Endothelial cell of umbilical vein (primary cell): ENCODE results near the gene GAPVD1. TPM values are rescaled to one million over a fixed set of nuclear protein-coding genes. Genes with fewer than 3 reads are reported as not detected.

ENCODE experiments used
- BruUV-seq: library from RNA; stranded (reverse); fragments of 400-500 nt; replicated peaks from 2 replicates; lab custom pipeline; 2021; lab: Mats Ljungman, UMichigan
- CTCF ChIA-PET: fragments of 300-600, 350-600 bp; sonication (Branson Sonifier 250); formaldehyde crosslinking; loops from one replicate; lab custom pipeline; 2021; ENCODE audit warnings: antibody characterized with exemption, inconsistent platforms; lab: Charles Lee
- POLR2A ChIA-PET: fragments of 300-600, 350-600 bp; sonication (Branson Sonifier 250); formaldehyde crosslinking; loops from one replicate; lab custom pipeline; 2021; ENCODE audit warnings: antibody characterized with exemption, inconsistent platforms; lab: Charles Lee
- DNase-seq: peaks from one replicate; pipeline ENCODE4 v3.0.0-alpha.2; 2011; ENCODE audit warnings: low read depth, low spot score
- FAIRE-seq: peaks from 2 replicates; lab custom pipeline; 2011; peaks lifted over from hg19 to GRCh38; lab: Jason Lieb, UNC
- H2AFZ ChIP-seq: 2 replicates; pipeline ENCODE4 v1.6.0; 2012; ENCODE audit warnings: low read depth, low read length, control low read depth, inconsistent platforms
- H3K27ac ChIP-seq: 2 replicates; pipeline ENCODE4 v1.5.1; 2011; ENCODE audit warnings: low read depth, mild to moderate bottlenecking, control low read depth, low read length, moderate library complexity; ENCODE audit not compliant: insufficient read depth
- H3K27me3 ChIP-seq, 2 experiments: 2 replicates each; pipeline versions ENCODE4 v1.6.0 to v1.6.1; 2011; ENCODE audit warnings: low read length in 2 of 2, mixed read lengths in 1 of 2; ENCODE audit not compliant: control insufficient read depth in 2 of 2, insufficient read depth in 2 of 2
- H3K36me3 ChIP-seq, 2 experiments: 2 replicates in 1 of 2; 3 replicates in 1 of 2; pipeline ENCODE4 v1.5.1; 2011; ENCODE audit warnings: low read length in 2 of 2, mild to moderate bottlenecking in 1 of 2, moderate library complexity in 1 of 2; ENCODE audit not compliant: control insufficient read depth in 2 of 2, insufficient read depth in 2 of 2; ENCODE audit errors: extremely low read depth in 1 of 2
- H3K4me1 ChIP-seq: 3 replicates; pipeline ENCODE4 v1.5.1; 2011; ENCODE audit warnings: mild to moderate bottlenecking, low read length; ENCODE audit not compliant: control insufficient read depth, insufficient read depth; ENCODE audit errors: extremely low read depth
- H3K4me2 ChIP-seq: 2 replicates; pipeline ENCODE4 v1.6.1; 2011; ENCODE audit warnings: low read length, control low read depth, mixed read lengths; ENCODE audit not compliant: insufficient read depth
- H3K4me3 ChIP-seq, 3 experiments: fragments of 200-600 bp in 1 of 3; sonication (generic), shearing (Covaris generic) in 1 of 3; replicated peaks in 1 of 3; 2 replicates each; pipeline ENCODE4 v1.5.1; 2011 to 2016; ENCODE audit warnings: control low read depth in 3 of 3, low read length in 3 of 3, mild to moderate bottlenecking in 2 of 3, inconsistent platforms in 1 of 3, low read depth in 1 of 3, moderate library complexity in 1 of 3; ENCODE audit not compliant: insufficient read depth in 1 of 3
- H3K79me2 ChIP-seq: 2 replicates; pipeline ENCODE4 v1.6.0; 2012; ENCODE audit warnings: low read length, inconsistent platforms; ENCODE audit not compliant: control insufficient read depth, insufficient read depth
- H3K9ac ChIP-seq: replicated peaks from 2 replicates; pipeline ENCODE3; 2011; ENCODE audit warnings: low read length, control low read depth; ENCODE audit not compliant: insufficient read depth; ENCODE audit errors: extremely low read depth
- H3K9me1 ChIP-seq: replicated peaks from 3 replicates; pipeline ENCODE4 v1.6.0; 2011; ENCODE audit warnings: mild to moderate bottlenecking, low read length; ENCODE audit not compliant: control insufficient read depth, insufficient read depth; ENCODE audit errors: extremely low read depth
- H3K9me3 ChIP-seq: replicated peaks from 2 replicates; pipeline ENCODE4 v1.5.1; 2012; ENCODE audit warnings: low read length, inconsistent platforms; ENCODE audit not compliant: control insufficient read depth, insufficient read depth
- H4K20me1 ChIP-seq: replicated peaks from 2 replicates; pipeline ENCODE3; 2011; ENCODE audit warnings: mild to moderate bottlenecking, low read length; ENCODE audit not compliant: control insufficient read depth, insufficient read depth; ENCODE audit errors: extremely low read depth
- EZH2 ChIP-seq: IDR thresholded peaks from 2 replicates; pipeline ENCODE4 v1.6.1; 2012; ENCODE audit warnings: borderline replicate concordance, low read depth, mild to moderate bottlenecking, moderate library complexity, low read length, inconsistent platforms; ENCODE audit not compliant: severe bottlenecking
- FOS ChIP-seq: IDR thresholded peaks from 2 replicates; pipeline ENCODE4 v1.6.1; 2011; ENCODE audit warnings: mild to moderate bottlenecking, low read length, moderate library complexity, borderline replicate concordance; ENCODE audit not compliant: insufficient read depth
- GATA2 ChIP-seq: IDR thresholded peaks from 2 replicates; pipeline ENCODE4 v1.7.0; 2011; ENCODE audit warnings: low read depth, mild to moderate bottlenecking, moderate library complexity, mixed read lengths, low read length; ENCODE audit not compliant: insufficient read length, insufficient read depth
- JUN ChIP-seq: IDR thresholded peaks from 2 replicates; pipeline ENCODE4 v1.6.1; 2011; ENCODE audit warnings: borderline replicate concordance, low read depth; ENCODE audit not compliant: insufficient read length, insufficient read depth
- MYC ChIP-seq: IDR thresholded peaks from one replicate; pipeline ENCODE4 v1.6.1; 2011; ENCODE audit warnings: mild to moderate bottlenecking, low read depth, low read length
- POLR2A ChIP-seq: IDR thresholded peaks from 2 replicates; pipeline ENCODE4 v1.6.1; 2012; ENCODE audit warnings: low read depth, mild to moderate bottlenecking, control low read depth, low read length
- POLR2AphosphoS5 ChIP-seq: IDR thresholded peaks from 2 replicates; pipeline ENCODE4 v1.6.1; 2012; ENCODE audit warnings: low read depth, mild to moderate bottlenecking, control low read depth, low read length, moderate library complexity; ENCODE audit not compliant: insufficient read depth
- dilution Hi-C: fragments of 300-500 bp; cut with MboI; formaldehyde crosslinking; loops from one replicate; pipeline ENCODE4 v1.15.0; 2019; ENCODE audit warnings: low sequenced_read_pairs; ENCODE audit not compliant: extremely low pct_ligation_motif_present
- intact Hi-C: fragments of 100-400 bp; cut with micrococcal nuclease; formaldehyde crosslinking; loops from one replicate; pipeline ENCODE4 v1.10.0; 2022
- polyA plus RNA-seq, 4 experiments: library from polyadenylated mRNA; depleted of rRNA in 3 of 4; stranded (reverse) in 3 of 4; unstranded in 1 of 4; fragments of >200 nt; gene quantifications; 2 replicates each; pipeline versions ENCODE4 v1.2.1 to v1.2.3, GENCODE V29; 2011 to 2012; ENCODE audit warnings: missing spikeins in 1 of 4
- total RNA-seq: library from RNA; stranded (reverse); gene quantifications from 2 replicates; pipeline ENCODE4 v1.2.3, GENCODE V29; 2021
- TF ChIP-seq, protein P1 (sequence below), 2 donors: IDR thresholded peaks; 1 replicate in 1 of 2; 2 replicates in 1 of 2; pipeline ENCODE4 v1.5.1; 2011; ENCODE audit warnings: low read length in 2 of 2, mild to moderate bottlenecking in 2 of 2, moderate library complexity in 2 of 2, control low read depth in 1 of 2, inconsistent platforms in 1 of 2, low read depth in 1 of 2; ENCODE audit not compliant: insufficient read depth in 1 of 2; ENCODE audit errors: extremely low read depth in 1 of 2
- TF ChIP-seq, protein P2 (sequence below): IDR thresholded peaks from 2 replicates; pipeline ENCODE4 v1.6.1; 2011; ENCODE audit not compliant: insufficient read depth, insufficient read length

Gene GAPVD1
- total and polyA plus RNA-seq, 2 donors (not counting 3 experiments of a cell fraction or from before 2014, with no cell fraction given), result 10.7 to 53.2 TPM

GRCh38 chr9:125411171-125411756, 149.6 kb downstream of the GAPVD1 start:
- H2AFZ ChIP-seq, result no peak overlapping the region
- no peak for DNase-seq
- no peak overlapping the region for H3K9ac ChIP-seq
- H3K4me1 ChIP-seq, result peaks cover 3% of the 10 kb centered on the region
- dilution Hi-C loops, result no loop called here
- ChIA-PET CTCF (interaction anchor here (1.3 to 2.3 kb wide), 2 partner anchors 8 to 1088 kb away, joined by 4 read pairs; no protein-coding TSS in a partner anchor), POLR2A (no interaction called here)
- FAIRE-seq, result no peak
- TF ChIP-seq JUN, result no peak
- TF ChIP-seq EZH2, result no peak
- TF ChIP-seq, protein P1, sequence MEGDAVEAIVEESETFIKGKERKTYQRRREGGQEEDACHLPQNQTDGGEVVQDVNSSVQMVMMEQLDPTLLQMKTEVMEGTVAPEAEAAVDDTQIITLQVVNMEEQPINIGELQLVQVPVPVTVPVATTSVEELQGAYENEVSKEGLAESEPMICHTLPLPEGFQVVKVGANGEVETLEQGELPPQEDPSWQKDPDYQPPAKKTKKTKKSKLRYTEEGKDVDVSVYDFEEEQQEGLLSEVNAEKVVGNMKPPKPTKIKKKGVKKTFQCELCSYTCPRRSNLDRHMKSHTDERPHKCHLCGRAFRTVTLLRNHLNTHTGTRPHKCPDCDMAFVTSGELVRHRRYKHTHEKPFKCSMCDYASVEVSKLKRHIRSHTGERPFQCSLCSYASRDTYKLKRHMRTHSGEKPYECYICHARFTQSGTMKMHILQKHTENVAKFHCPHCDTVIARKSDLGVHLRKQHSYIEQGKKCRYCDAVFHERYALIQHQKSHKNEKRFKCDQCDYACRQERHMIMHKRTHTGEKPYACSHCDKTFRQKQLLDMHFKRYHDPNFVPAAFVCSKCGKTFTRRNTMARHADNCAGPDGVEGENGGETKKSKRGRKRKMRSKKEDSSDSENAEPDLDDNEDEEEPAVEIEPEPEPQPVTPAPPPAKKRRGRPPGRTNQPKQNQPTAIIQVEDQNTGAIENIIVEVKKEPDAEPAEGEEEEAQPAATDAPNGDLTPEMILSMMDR (IDR thresholded peaks at IDR 0.05; ENCODE audit: extremely low read depth in 1 of 2, insufficient read depth in 1 of 2, low read depth in 1 of 2, low read length in 2 of 2), result no peak
- TF ChIP-seq FOS, result no peak
- TF ChIP-seq, protein P2, sequence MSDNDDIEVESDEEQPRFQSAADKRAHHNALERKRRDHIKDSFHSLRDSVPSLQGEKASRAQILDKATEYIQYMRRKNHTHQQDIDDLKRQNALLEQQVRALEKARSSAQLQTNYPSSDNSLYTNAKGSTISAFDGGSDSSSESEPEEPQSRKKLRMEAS, result no peak
- TF ChIP-seq POLR2A, result no peak
- no peak for TF ChIP-seq GATA2
- TF ChIP-seq MYC, result no peak
- TF ChIP-seq POLR2AphosphoS5, result no peak
- H3K36me3 ChIP-seq, result no peaks in the 10 kb centered on the region
- no peak overlapping the region for H3K27ac ChIP-seq
- no peaks in the 10 kb centered on the region for H3K9me1 ChIP-seq
- BruUV-seq, result no TSS peak
- no peaks in the 10 kb centered on the region for H4K20me1 ChIP-seq
- no peak overlapping the region for H3K4me3 ChIP-seq
- no peaks in the 10 kb centered on the region for H3K79me2 ChIP-seq
- intact Hi-C loops, result no loop called here
- no peaks in the 10 kb centered on the region for H3K27me3 ChIP-seq
- no peak overlapping the region for H3K4me2 ChIP-seq
- no peaks in the 10 kb centered on the region for H3K9me3 ChIP-seq
